Measurements from ENCODE around the gene CPLANE1.
"Not testable (repeated sequence)": the region's sequence is repeated elsewhere in the genome, so short reads cannot be mapped to it uniquely, and the experiment has no call there.

CPLANE1 gene

DNA sequence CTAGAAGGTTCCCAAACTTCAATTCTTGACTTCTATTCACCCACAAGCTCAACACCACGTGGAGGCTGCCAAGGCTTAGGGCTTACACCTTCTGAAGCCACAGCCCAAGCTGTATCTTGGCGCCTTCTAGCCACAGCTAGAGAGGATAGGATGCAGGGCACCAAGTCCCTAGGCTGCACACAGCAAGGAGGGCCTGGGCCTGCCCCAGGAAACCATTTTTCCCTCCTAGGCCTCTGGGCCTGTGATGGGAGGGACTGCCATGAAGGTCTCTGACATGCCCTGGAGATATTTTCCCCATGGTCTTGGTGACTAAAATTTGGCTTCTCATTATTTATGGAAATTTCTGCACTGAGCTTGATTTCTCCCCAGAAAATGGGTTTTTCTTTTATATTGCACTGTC lies 112.5 kb downstream of the CPLANE1 start:
- no peak overlapping the region for H2BK120ac ChIP-seq (ENCODE audit: insufficient read depth, low read length, poor library complexity)
- no peak overlapping the region for H3K18ac ChIP-seq (ENCODE audit: low read length)
- WGBS (ENCODE audit: extremely low coverage, insufficient coverage, insufficient read length) = no CpG with 5 or more reads among the region's 2 CpGs
- H3K9me3 ChIP-seq (ENCODE audit: insufficient read depth, low read depth, low read length) = peaks cover 3% of the 10 kb centered on the region
- H3K4me3 ChIP-seq (ENCODE audit: low read depth, low read length) = no peak overlapping the region
- no peak overlapping the region for H3K4me2 ChIP-seq (ENCODE audit: low read length)
- no peak overlapping the region for H2BK5ac ChIP-seq (ENCODE audit: low read depth, low read length, poor library complexity)
- no peak overlapping the region for H2AFZ ChIP-seq (ENCODE audit: insufficient read depth, low read length, poor library complexity)
- DNase-seq = no peak
- H2BK12ac ChIP-seq (ENCODE audit: low read length) = no peak overlapping the region
- H3K23ac ChIP-seq (ENCODE audit: low read length) = no peak overlapping the region
- H3K27ac ChIP-seq (ENCODE audit: low read depth, low read length) = no peak overlapping the region
- no peaks in the 10 kb centered on the region for H3K79me2 ChIP-seq (ENCODE audit: control insufficient read depth, insufficient read depth, low read length, poor library complexity)
- peaks cover 8 to 9% of the 10 kb centered on the region in 2 experiments for H3K36me3 ChIP-seq (ENCODE audit: control insufficient read depth in 1 of 2, insufficient read depth in 2 of 2, low read length in 2 of 2)
- no peak overlapping the region for H4K12ac ChIP-seq (ENCODE audit: low read depth, low read length)
- H3K4ac ChIP-seq (ENCODE audit: low read depth, low read length) = no peak overlapping the region
- no peak overlapping the region for H4K91ac ChIP-seq (ENCODE audit: low read depth, low read length)
- H3K79me1 ChIP-seq (ENCODE audit: low read length) = no peaks in the 10 kb centered on the region
- no peak overlapping the region for H4K8ac ChIP-seq (ENCODE audit: low read depth, low read length)
- H3K27me3 ChIP-seq (ENCODE audit: insufficient read depth, low read length) = no peaks in the 10 kb centered on the region
- H2AK5ac ChIP-seq (ENCODE audit: low read length) = no peak overlapping the region
- H3K9ac ChIP-seq (ENCODE audit: low read length) = no peak overlapping the region
- no peak overlapping the region for H3K14ac ChIP-seq (ENCODE audit: low read length)
- H3K4me1 ChIP-seq (ENCODE audit: control insufficient read depth in 1 of 2, insufficient read depth in 2 of 2, low read length in 2 of 2) = no peaks in the 10 kb centered on the region

DNA sequence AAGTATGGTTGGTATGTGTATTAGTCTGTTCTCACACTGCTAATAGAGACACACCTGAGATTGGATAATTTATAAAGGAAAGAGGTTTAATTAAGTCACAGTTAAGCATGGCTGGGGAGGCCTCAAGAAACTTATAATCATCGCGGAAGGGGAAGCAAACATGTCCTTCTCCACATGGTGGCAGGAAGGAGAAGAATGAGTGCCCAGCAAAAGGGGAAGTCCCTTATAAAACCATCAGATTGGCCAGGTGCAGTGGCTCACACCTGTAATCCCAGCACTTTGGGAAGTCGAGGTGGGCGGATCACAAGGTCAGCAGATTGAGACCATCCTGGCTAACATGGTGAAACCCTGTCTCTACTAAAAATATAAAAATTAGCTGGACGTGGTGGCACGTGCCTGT lies 113.9 kb downstream of the CPLANE1 start:
- H4K91ac ChIP-seq (ENCODE audit: low read depth, low read length); H2BK5ac ChIP-seq (ENCODE audit: low read depth, low read length, poor library complexity); H3K27ac ChIP-seq (ENCODE audit: low read depth, low read length); H3K4me3 ChIP-seq (ENCODE audit: low read depth, low read length); H4K8ac ChIP-seq (ENCODE audit: low read depth, low read length); H3K79me1 ChIP-seq (ENCODE audit: low read length); H3K36me3 ChIP-seq (ENCODE audit: control insufficient read depth in 1 of 2, insufficient read depth in 2 of 2, low read length in 2 of 2); H2AK5ac ChIP-seq (ENCODE audit: low read length); H3K14ac ChIP-seq (ENCODE audit: low read length); DNase-seq; H3K18ac ChIP-seq (ENCODE audit: low read length); H3K9me3 ChIP-seq (ENCODE audit: insufficient read depth, low read depth, low read length); H3K23ac ChIP-seq (ENCODE audit: low read length); H3K4me2 ChIP-seq (ENCODE audit: low read length); H3K79me2 ChIP-seq (ENCODE audit: control insufficient read depth, insufficient read depth, low read length, poor library complexity); H3K9ac ChIP-seq (ENCODE audit: low read length); H2AFZ ChIP-seq (ENCODE audit: insufficient read depth, low read length, poor library complexity); H2BK12ac ChIP-seq (ENCODE audit: low read length); H3K4me1 ChIP-seq (ENCODE audit: control insufficient read depth in 1 of 2, insufficient read depth in 2 of 2, low read length in 2 of 2); H3K27me3 ChIP-seq (ENCODE audit: insufficient read depth, low read length); H3K4ac ChIP-seq (ENCODE audit: low read depth, low read length); H2BK120ac ChIP-seq (ENCODE audit: insufficient read depth, low read length, poor library complexity); H4K12ac ChIP-seq (ENCODE audit: low read depth, low read length): not testable (repeated sequence)
- WGBS (ENCODE audit: extremely low coverage, insufficient coverage, insufficient read length) = no CpG with 5 or more reads among the region's 6 CpGs

DNA sequence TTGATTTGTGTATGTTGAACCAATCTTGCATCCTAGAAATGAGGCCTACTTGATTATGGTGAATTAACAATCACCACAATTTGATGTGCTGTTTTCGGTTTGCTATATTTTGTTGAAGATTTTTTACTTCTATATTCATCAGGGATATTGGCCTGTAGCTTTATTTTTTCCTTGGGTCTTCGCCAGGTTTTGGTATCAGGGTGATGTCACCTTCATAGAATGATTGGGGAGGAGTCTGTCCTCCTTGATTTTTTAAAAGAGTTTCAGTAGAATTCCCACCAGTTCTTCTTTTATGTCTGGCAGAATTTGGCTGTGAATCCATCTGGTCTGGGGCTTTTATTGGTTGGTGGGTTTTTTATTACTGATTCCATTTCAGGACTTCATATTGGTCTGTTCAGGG lies 115.2 kb downstream of the CPLANE1 start:
- Histone ChIP-seq H3K36me3 (ENCODE audit: control insufficient read depth in 1 of 2, insufficient read depth in 2 of 2, low read length in 2 of 2) (peaks cover 8 to 9% of the 10 kb centered on the region in 2 experiments), H3K4me2 (ENCODE audit: low read length) (no peak overlapping the region), H4K91ac (ENCODE audit: low read depth, low read length) (no peak overlapping the region), H3K9me3 (ENCODE audit: insufficient read depth, low read depth, low read length) (peaks cover 3% of the 10 kb centered on the region), H3K79me1 (ENCODE audit: low read length) (no peaks in the 10 kb centered on the region), H3K18ac (ENCODE audit: low read length) (no peak overlapping the region), H3K4me3 (ENCODE audit: low read depth, low read length) (no peak overlapping the region), H2AFZ (ENCODE audit: insufficient read depth, low read length, poor library complexity) (no peak overlapping the region), H2AK5ac (ENCODE audit: low read length) (no peak overlapping the region), H2BK12ac (ENCODE audit: low read length) (no peak overlapping the region), H3K23ac (ENCODE audit: low read length) (no peak overlapping the region), H4K12ac (ENCODE audit: low read depth, low read length) (no peak overlapping the region), H3K14ac (ENCODE audit: low read length) (no peak overlapping the region), H2BK120ac (ENCODE audit: insufficient read depth, low read length, poor library complexity) (no peak overlapping the region), H3K9ac (ENCODE audit: low read length) (no peak overlapping the region), H3K4me1 (ENCODE audit: control insufficient read depth in 1 of 2, insufficient read depth in 2 of 2, low read length in 2 of 2) (no peaks in the 10 kb centered on the region), H4K8ac (ENCODE audit: low read depth, low read length) (no peak overlapping the region), H3K79me2 (ENCODE audit: control insufficient read depth, insufficient read depth, low read length, poor library complexity) (no peaks in the 10 kb centered on the region), H3K4ac (ENCODE audit: low read depth, low read length) (no peak overlapping the region), H2BK5ac (ENCODE audit: low read depth, low read length, poor library complexity) (no peak overlapping the region), H3K27ac (ENCODE audit: low read depth, low read length) (no peak overlapping the region), H3K27me3 (ENCODE audit: insufficient read depth, low read length) (no peaks in the 10 kb centered on the region)
- WGBS (ENCODE audit: extremely low coverage, insufficient coverage, insufficient read length) = no CpG with 5 or more reads among the region's 2 CpGs
- no peak for DNase-seq

DNA sequence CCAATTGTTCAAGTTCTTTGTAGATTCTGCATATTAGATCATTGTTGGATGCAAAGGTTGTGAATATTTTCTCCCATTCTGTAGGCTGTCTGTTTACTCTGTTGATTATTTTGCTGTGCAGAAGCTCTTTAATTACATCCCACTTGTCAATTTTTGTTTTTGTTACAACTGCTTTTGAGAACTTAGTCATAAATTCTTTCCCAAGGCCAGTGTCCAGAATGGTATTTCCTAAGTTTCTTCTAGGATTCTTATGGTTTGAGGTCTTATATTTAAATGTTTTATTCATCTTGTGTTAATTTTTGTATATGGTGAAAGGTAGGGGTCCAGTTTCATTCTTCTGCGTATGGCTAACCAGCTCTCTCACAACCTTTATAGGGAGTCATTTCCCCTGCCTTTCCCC lies 116.5 kb downstream of the CPLANE1 start:
- no peak overlapping the region for H4K91ac ChIP-seq (ENCODE audit: low read depth, low read length)
- H4K12ac ChIP-seq (ENCODE audit: low read depth, low read length) = no peak overlapping the region
- H3K4me3 ChIP-seq (ENCODE audit: low read depth, low read length) = no peak overlapping the region
- peaks cover 3% of the 10 kb centered on the region for H3K9me3 ChIP-seq (ENCODE audit: insufficient read depth, low read depth, low read length)
- no peak overlapping the region for H2AFZ ChIP-seq (ENCODE audit: insufficient read depth, low read length, poor library complexity)
- H3K79me1 ChIP-seq (ENCODE audit: low read length) = no peaks in the 10 kb centered on the region
- H3K18ac ChIP-seq (ENCODE audit: low read length) = no peak overlapping the region
- no peak overlapping the region for H3K4me2 ChIP-seq (ENCODE audit: low read length)
- H3K14ac ChIP-seq (ENCODE audit: low read length) = no peak overlapping the region
- no peaks in the 10 kb centered on the region for H3K27me3 ChIP-seq (ENCODE audit: insufficient read depth, low read length)
- H2BK5ac ChIP-seq (ENCODE audit: low read depth, low read length, poor library complexity) = no peak overlapping the region
- no peak overlapping the region for H2BK12ac ChIP-seq (ENCODE audit: low read length)
- H3K9ac ChIP-seq (ENCODE audit: low read length) = no peak overlapping the region
- H2BK120ac ChIP-seq (ENCODE audit: insufficient read depth, low read length, poor library complexity) = no peak overlapping the region
- no peak overlapping the region for H3K23ac ChIP-seq (ENCODE audit: low read length)
- H3K36me3 ChIP-seq (ENCODE audit: control insufficient read depth in 1 of 2, insufficient read depth in 2 of 2, low read length in 2 of 2) = peaks cover 8 to 9% of the 10 kb centered on the region in 2 experiments
- WGBS (ENCODE audit: extremely low coverage, insufficient coverage, insufficient read length) = no CpG with 5 or more reads among the region's 1 CpG
- no peak for DNase-seq
- H3K79me2 ChIP-seq (ENCODE audit: control insufficient read depth, insufficient read depth, low read length, poor library complexity) = no peaks in the 10 kb centered on the region
- H4K8ac ChIP-seq (ENCODE audit: low read depth, low read length) = no peak overlapping the region
- H3K4ac ChIP-seq (ENCODE audit: low read depth, low read length) = no peak overlapping the region
- no peak overlapping the region for H3K27ac ChIP-seq (ENCODE audit: low read depth, low read length)
- H2AK5ac ChIP-seq (ENCODE audit: low read length) = no peak overlapping the region
- H3K4me1 ChIP-seq (ENCODE audit: control insufficient read depth in 1 of 2, insufficient read depth in 2 of 2, low read length in 2 of 2) = no peaks in the 10 kb centered on the region
